Activated B cell treated with CpG ODN at 0.5 μM for 24 hours (primary cell): ENCODE measurements around the gene CTRB1. TPM values are rescaled to one million over a fixed set of nuclear protein-coding genes. Genes with fewer than 3 reads are reported as not detected.
"Not testable (repeated sequence)": the region's sequence is repeated elsewhere in the genome, so short reads cannot be mapped to it uniquely, and the experiment has no call there.

Experiments used
- ATAC-seq: fragments of 200-7000 bp; cut with Tn5 transposase; one replicate; pipeline ENCODE4 v1.10.0; 2021; ENCODE audit warnings: low read depth, mild to moderate bottlenecking, moderate library complexity
- CTCF ChIA-PET: fragments of 350-600 bp; sonication (Branson Sonifier 250); formaldehyde crosslinking; loops from one replicate; lab custom pipeline; 2021; ENCODE audit warnings: antibody characterized with exemption; lab: Charles Lee
- POLR2A ChIA-PET: fragments of 350-600 bp; sonication (Branson Sonifier 250); formaldehyde crosslinking; loops from one replicate; lab custom pipeline; 2021; ENCODE audit warnings: antibody characterized with exemption; lab: Charles Lee
- DNase-seq: peaks from one replicate; pipeline ENCODE4 v3.0.0; 2022
- H3K27ac Mint-ChIP-seq: one replicate; pipeline ENCODE4 v1.8.0; 2020; ENCODE audit warnings: mixed read lengths
- H3K27me3 Mint-ChIP-seq: one replicate; pipeline ENCODE4 v1.8.0; 2021; ENCODE audit warnings: mixed read lengths
- H3K36me3 Mint-ChIP-seq: one replicate; pipeline ENCODE4 v1.8.0; 2021; ENCODE audit warnings: low read depth, mixed read lengths
- H3K4me1 Mint-ChIP-seq: one replicate; pipeline ENCODE4 v1.8.0; 2021; ENCODE audit warnings: mixed read lengths
- H3K4me3 Mint-ChIP-seq: one replicate; pipeline ENCODE4 v1.8.0; 2020; ENCODE audit warnings: mild to moderate bottlenecking, mixed read lengths
- H3K9me3 Mint-ChIP-seq: one replicate; pipeline ENCODE4 v1.8.0; 2020; ENCODE audit warnings: mixed read lengths
- intact Hi-C: fragments of 100-400 bp; cut with micrococcal nuclease; formaldehyde crosslinking; loops from one replicate; pipeline ENCODE4 v1.15.1; 2024
- total RNA-seq: library from RNA; stranded (reverse); gene quantifications from 2 replicates; pipeline ENCODE4 v1.2.3, GENCODE V29; 2022
- TF ChIP-seq, protein P1 (sequence below): fragments of 200-600 bp; IDR thresholded peaks from one replicate; pipeline ENCODE4 v1.8.0; 2022; ENCODE audit warnings: antibody characterized with exemption, mild to moderate bottlenecking

The CTRB1 gene
- total RNA-seq, 1 donor from 2014 or later, result not detected

DNA sequence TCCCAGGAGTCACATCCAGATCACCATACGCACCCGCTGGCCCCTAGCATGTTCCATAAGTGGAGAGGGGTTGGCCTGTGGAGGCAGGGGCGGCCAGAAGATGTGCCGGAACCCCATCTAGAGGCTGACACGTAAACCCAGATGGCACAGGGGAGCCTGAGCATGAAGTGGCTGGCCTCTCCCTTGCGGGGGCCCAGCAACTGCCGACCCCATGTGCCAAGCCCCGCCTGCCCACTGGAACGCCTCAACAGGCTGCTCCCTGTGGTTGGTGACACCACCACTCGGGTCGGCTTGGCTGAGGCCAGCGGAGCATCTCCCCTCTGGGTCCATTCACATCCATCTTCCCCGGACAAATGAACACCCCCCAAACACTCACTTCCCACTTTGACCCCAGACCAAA lies 23.2 kb downstream of the CTRB1 start:
- H3K4me3 Mint-ChIP-seq, result no peak overlapping the region
- no peak for ATAC-seq
- DNase-seq, result no peak
- ChIA-PET CTCF (no interaction called here), POLR2A (no interaction called here)
- TF ChIP-seq, protein P1, sequence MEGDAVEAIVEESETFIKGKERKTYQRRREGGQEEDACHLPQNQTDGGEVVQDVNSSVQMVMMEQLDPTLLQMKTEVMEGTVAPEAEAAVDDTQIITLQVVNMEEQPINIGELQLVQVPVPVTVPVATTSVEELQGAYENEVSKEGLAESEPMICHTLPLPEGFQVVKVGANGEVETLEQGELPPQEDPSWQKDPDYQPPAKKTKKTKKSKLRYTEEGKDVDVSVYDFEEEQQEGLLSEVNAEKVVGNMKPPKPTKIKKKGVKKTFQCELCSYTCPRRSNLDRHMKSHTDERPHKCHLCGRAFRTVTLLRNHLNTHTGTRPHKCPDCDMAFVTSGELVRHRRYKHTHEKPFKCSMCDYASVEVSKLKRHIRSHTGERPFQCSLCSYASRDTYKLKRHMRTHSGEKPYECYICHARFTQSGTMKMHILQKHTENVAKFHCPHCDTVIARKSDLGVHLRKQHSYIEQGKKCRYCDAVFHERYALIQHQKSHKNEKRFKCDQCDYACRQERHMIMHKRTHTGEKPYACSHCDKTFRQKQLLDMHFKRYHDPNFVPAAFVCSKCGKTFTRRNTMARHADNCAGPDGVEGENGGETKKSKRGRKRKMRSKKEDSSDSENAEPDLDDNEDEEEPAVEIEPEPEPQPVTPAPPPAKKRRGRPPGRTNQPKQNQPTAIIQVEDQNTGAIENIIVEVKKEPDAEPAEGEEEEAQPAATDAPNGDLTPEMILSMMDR, result no peak
- no peaks in the 10 kb centered on the region for H3K9me3 Mint-ChIP-seq
- H3K36me3 Mint-ChIP-seq, result no peaks in the 10 kb centered on the region
- intact Hi-C loops, result no loop called here
- H3K27ac Mint-ChIP-seq, result no peak overlapping the region
- peaks cover 10% of the 10 kb centered on the region for H3K4me1 Mint-ChIP-seq
- peaks cover 46% of the 10 kb centered on the region for H3K27me3 Mint-ChIP-seq

DNA sequence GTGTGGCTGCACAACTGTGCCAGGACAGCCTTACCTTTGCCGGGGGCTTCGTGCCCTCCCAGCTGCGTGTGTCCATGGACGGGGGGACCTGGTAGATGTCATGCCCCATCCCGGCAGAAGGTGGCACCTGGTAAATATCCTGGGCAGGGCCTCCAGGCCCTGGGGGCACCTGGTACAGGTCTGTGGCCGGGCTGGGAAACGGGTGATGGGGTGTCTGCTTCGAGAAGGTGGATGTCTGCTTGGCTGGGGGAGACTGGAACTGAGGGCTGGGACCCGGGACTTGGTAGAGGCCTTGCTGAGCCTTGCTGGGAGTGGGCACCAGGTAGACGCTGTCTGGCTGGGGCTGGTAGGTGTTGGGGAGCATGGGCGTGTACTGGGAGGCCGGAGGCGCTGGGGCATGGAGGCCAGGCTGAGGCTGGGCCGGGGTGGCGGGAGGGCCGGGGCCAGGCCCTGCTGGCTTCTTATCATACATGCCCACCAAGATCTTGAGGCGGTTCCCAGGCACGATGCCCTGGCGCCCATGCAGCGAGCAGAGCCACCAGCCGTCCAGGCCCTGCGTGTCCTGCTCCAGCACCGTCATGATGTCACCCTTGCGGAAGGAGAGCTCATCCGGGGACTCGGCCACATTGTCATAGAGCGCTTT lies 23.8 kb downstream of the CTRB1 start:
- H3K4me3 Mint-ChIP-seq, intact Hi-C loops, H3K4me1 Mint-ChIP-seq, H3K9me3 Mint-ChIP-seq, H3K36me3 Mint-ChIP-seq, ATAC-seq, DNase-seq: not testable (repeated sequence)
- POLR2A ChIA-PET, result interaction anchor here (0.6 kb wide), 1 partner anchor 26 kb away, joined by 4 read pairs; no protein-coding TSS in a partner anchor
- H3K27ac Mint-ChIP-seq, result peak overlapping the region; percentile 30
- CTCF ChIA-PET, result interaction anchor here (0.7 kb wide), 1 partner anchor 152 kb away, joined by 3 read pairs; no protein-coding TSS in a partner anchor
- peaks cover 46% of the 10 kb centered on the region for H3K27me3 Mint-ChIP-seq

DNA sequence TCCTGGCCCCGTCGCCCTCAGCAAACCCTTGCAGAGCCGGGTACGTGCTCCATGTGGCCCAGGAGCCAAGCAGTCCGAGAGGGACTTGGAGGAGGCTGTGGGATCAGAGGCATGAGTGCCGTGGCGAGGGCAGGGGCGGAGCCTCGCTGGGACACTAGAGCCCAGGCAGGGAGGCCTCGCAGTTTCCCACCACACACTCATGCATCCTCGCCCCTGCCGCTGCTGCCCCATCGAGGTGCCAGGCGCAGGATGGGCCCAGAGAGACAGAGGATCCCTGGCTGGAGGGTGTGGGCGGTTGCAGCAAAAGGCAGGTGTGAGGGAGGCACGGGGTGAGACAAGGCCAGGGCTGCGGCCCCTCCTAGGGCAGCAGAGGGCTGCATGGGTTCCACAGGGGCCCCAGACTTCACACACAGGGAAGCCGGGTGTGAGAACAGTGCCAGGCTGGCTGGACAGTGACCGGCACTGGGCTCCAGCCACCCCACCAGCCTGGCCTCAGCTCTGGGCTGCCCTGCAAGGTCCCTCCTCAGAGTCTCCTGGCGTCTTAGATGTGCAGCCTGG lies 25.0 kb downstream of the CTRB1 start:
- TF ChIP-seq, protein P1, result no peak
- Mint-ChIP-seq H3K4me3 (no peak overlapping the region), H3K9me3 (no peaks in the 10 kb centered on the region), H3K4me1 (peaks cover 10% of the 10 kb centered on the region), H3K36me3 (no peaks in the 10 kb centered on the region), H3K27me3 (peaks cover 55% of the 10 kb centered on the region), H3K27ac (no peak overlapping the region)
- POLR2A ChIA-PET, result no interaction called here
- intact Hi-C loops, result no loop called here
- ATAC-seq (no peak), DNase-seq (no peak)
- CTCF ChIA-PET, result no interaction called here

DNA sequence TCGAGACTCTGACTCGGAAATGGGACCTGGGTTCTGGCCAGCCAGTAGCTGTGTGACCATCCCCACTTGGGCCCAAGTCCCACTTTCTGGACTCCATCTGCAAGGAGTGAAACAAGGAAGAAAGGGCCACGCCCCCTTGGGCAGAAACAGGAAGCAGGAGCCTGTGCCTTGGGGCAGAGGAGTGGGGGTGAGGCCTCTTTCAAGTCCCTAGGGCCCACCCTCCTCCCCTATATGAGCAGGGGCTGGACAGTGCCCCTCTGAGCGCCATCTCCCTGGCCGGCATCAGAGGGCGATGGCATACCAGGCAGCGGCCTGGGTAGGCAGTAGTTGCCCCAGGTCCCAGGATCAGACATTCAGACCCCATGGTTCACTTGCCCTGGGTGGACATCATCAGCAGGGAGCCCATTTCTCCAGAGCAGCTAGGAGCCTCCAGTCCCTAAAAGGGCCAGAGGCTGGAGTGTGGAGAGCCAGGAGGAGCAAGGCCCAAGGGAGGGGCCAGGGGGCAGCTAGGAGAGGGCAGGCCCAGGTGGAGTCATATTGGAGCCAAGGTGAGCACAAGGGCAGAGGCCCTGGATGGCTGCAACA lies 25.5 kb downstream of the CTRB1 start:
- Mint-ChIP-seq H3K27me3 (peaks cover 52% of the 10 kb centered on the region), H3K27ac (no peak overlapping the region)

DNA sequence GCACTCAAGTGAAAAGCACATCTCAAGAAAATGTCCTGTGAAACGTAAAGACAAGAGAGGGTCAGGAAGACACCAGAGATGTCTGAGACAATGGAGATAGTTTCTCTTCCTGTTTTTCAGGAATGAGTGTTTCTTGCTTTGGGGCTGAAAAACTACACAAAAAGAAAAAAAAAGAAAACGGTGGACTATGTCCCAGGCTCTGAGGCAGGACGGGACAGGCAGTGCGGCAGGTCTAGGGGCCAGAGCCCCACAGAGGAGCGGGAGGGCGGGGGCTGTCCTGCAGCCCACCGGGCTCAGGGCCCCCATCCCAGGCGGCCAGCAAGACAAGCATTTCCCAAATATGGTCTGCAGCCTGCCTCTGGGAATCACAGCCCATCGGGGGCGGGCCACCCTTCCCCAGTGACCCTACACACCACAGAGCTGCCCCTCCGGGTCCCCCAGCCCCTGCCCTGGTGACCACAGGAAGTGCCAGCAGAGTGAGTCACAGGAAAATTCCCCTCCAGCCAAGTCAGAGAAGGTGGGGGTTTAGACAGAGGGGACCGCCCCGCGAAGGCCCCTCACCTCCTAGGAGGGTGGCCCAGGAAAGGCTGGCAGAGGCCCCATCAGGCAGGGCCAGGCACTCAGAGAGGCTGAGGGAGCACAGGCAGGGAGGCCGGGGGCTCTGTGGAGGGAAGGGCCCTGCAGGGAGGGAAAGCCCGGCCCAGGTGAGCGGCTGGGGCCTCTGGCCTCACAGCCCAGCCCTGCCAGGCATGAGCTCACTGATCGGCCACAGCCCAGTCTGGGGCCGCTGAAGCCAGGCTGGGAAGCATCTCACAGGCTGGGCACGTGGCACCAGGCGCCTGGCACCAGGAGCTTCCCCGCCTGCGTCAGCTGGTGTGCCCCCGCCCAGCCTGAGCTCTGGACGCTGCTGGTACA lies 26.3 kb downstream of the CTRB1 start:
- Mint-ChIP-seq H3K9me3 (no peaks in the 10 kb centered on the region), H3K4me1 (peaks cover 12% of the 10 kb centered on the region), H3K4me3 (no peak overlapping the region), H3K27me3 (peaks cover 51% of the 10 kb centered on the region), H3K27ac (no peak overlapping the region), H3K36me3 (no peaks in the 10 kb centered on the region)
- DNase-seq, result no peak
- intact Hi-C loops, result no loop called here
- ChIA-PET CTCF (no interaction called here), POLR2A (no interaction called here)
- no peak for ATAC-seq
- TF ChIP-seq, protein P1, result no peak

More for the DNA sequence above, 25.5 kb downstream of the CTRB1 start:
- peaks cover 10% of the 10 kb centered on the region for H3K4me1 Mint-ChIP-seq
- DNase-seq (no peak), ATAC-seq (no peak)
- no peak overlapping the region for H3K4me3 Mint-ChIP-seq
- intact Hi-C loops, result no loop called here
- ChIA-PET POLR2A (no interaction called here), CTCF (no interaction called here)
- no peaks in the 10 kb centered on the region for H3K9me3 Mint-ChIP-seq
- TF ChIP-seq, protein P1, result no peak
- no peaks in the 10 kb centered on the region for H3K36me3 Mint-ChIP-seq
